Right cardiac atrium (tissue), 5 donors: Measurements from ENCODE around the gene CAPN11. TPM values are rescaled to one million over a fixed set of nuclear protein-coding genes. Genes with fewer than 3 reads are reported as not detected.

ENCODE experiments used
- ATAC-seq, 2 donors: fragments of 200-7000 bp; cut with Tn5 transposase; one replicate each; pipeline versions ENCODE4 v1.8.0 to v1.9.1; 2020; ENCODE audit warnings: moderate library complexity in 2 of 2, mild to moderate bottlenecking in 1 of 2
- DNase-seq, 3 donors: peaks; one replicate each; pipeline ENCODE4 v3.0.0-alpha.2; 2020
- H3K27ac ChIP-seq: one replicate; pipeline ENCODE4 v1.5.1; 2013; ENCODE audit warnings: mild to moderate bottlenecking, low read length, control low read depth, moderate library complexity
- H3K27me3 ChIP-seq: one replicate; pipeline ENCODE4 v1.6.1; 2013; ENCODE audit not compliant: control insufficient read depth, insufficient read depth
- H3K4me1 ChIP-seq: one replicate; pipeline ENCODE4 v1.6.1; 2013; ENCODE audit warnings: low read length; ENCODE audit not compliant: control insufficient read depth, insufficient read depth
- H3K4me3 ChIP-seq: one replicate; pipeline ENCODE4 v1.5.1; 2013; ENCODE audit warnings: low read length, control low read depth
- H3K9me3 ChIP-seq: one replicate; pipeline ENCODE4 v1.6.1; 2013; ENCODE audit warnings: low read length; ENCODE audit not compliant: control insufficient read depth
- WGBS: extraction: QIAGEN DNeasy Blood & Tissue Kit; methylation state at CpG from one replicate; pipeline ENCODE4 v1.1.7; 2013; 5-methylcytosine and 5-hydroxymethylcytosine counted together
- intact Hi-C, 4 donors: fragments of 100-400 bp; cut with DNase I; formaldehyde crosslinking; loops; one replicate each; pipeline versions ENCODE4 v1.11.0 to v1.14.0; 2022 to 2023
- long read RNA-seq, 4 donors: library from polyadenylated mRNA; unstranded; transcript quantifications; one replicate each; pipeline ENCODE4 v2.0.0, GENCODE V29; 2020 to 2021
- polyA plus RNA-seq: library from polyadenylated mRNA; stranded (reverse); fragments of 200-250 nt; gene quantifications from one replicate; pipeline ENCODE4 v1.2.3, GENCODE V29; 2013
- total RNA-seq, 4 donors: library from RNA; stranded (reverse); fragmentation: NEBNext Ultra II Directional; extraction: Animal tissue kit (Norgen Biotek cat#: 25700); gene quantifications; one replicate each; pipeline ENCODE4 v1.2.1, GENCODE V29; 2021
- donor health status: healthy with polysubstance abuse.
- donor health status: DM: no; HTN: yes; CAD: no.
- donor health status: DM: no; HTN: no; CAD: no.
- donor health status: DM: no; HTN: yes; CAD: no; lungs with severe emphysema.
- donor health status: DM: yes; HTN: yes; CAD: no.

The CAPN11 gene
- under 1 TPM in 1 of 4 donors, not detected in 3; 0.38 TPM for total RNA-seq
- 0.27 TPM for polyA plus RNA-seq
- long read RNA-seq, donor 1, result 0 reads
- long read RNA-seq, donor 2, result 0 reads
- long read RNA-seq, donor 3, partial matches to known transcripts, result 0 of 1 reads
- long read RNA-seq, donor 3, other reads (novel, unspliced or antisense), result 1 of 1 reads
- long read RNA-seq, donor 4, result 0 reads

DNA sequence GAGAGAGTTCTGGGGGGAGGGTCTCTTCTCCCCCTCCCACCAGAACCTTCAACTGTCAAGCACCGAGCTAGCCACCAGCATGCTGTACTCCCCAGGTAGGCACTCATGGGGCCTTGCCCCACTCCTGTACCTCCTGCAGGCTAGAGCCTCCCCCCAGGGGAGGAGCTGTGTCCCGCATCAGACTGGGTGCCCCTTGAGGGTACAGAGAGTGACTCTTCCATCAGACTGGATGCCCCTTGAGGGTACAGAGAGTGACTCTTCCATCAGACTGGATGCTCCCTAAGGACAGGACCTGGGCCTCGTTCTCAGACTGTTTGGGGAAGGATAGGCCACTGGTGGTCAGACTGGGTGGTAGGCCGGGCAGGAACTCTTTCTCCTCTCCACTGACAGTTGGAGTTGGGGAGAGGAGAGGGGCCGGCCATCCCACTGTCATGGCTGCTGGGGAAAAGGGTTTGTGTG, at the start of gene CAPN11:
Gene CAPN11 (plus strand): TSS at position 51 of the 459 bp plus-strand sequence. CDS start 29 bp downstream, at position 80.
- ATAC-seq, result no peak
- no peaks in the 10 kb centered on the region for H3K9me3 ChIP-seq
- WGBS, result 90% methylated on average over 5 of the region's 5 CpGs

DNA sequence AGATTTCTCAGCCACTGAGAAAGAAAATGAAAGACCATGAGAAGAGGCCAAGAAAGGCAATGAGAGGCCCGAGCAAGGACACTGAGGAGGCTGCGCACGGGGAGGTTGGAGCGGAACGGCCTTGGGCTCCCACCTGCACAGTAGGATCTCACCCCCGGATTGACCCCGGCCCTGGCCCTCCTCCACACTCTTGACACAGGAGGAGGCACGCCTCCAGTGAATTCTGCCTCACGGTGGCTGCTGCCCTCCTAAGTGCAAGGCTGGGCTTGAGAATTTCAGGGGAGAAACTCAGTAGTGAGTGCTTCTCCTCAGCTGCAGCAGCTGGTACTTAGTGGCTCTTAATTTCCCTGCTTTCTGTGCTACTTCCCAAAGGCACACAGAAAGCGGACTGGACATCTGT, 49.4 kb upstream of the CAPN11 start:
- H3K27ac ChIP-seq, result peak overlapping the region; percentile 93
- DNase-seq, result no peak
- H3K4me1 ChIP-seq, result peaks cover 20% of the 10 kb centered on the region
- H3K9me3 ChIP-seq, result no peaks in the 10 kb centered on the region
- H3K4me3 ChIP-seq, result no peak overlapping the region
- no peak for ATAC-seq
- 86% methylated on average over 10 of the region's 10 CpGs for WGBS
- no peaks in the 10 kb centered on the region for H3K27me3 ChIP-seq
- intact Hi-C loops, result no loop called here

More for the DNA sequence above, at the start of gene CAPN11:
- no peak for DNase-seq
- H3K27me3 ChIP-seq, result no peaks in the 10 kb centered on the region
- intact Hi-C loops, result no loop called here
- no peak within 1 kb of the TSS for H3K4me3 ChIP-seq
- H3K4me1 ChIP-seq, result no peaks in the 10 kb centered on the region
- no peak within 1 kb of the TSS for H3K27ac ChIP-seq

DNA sequence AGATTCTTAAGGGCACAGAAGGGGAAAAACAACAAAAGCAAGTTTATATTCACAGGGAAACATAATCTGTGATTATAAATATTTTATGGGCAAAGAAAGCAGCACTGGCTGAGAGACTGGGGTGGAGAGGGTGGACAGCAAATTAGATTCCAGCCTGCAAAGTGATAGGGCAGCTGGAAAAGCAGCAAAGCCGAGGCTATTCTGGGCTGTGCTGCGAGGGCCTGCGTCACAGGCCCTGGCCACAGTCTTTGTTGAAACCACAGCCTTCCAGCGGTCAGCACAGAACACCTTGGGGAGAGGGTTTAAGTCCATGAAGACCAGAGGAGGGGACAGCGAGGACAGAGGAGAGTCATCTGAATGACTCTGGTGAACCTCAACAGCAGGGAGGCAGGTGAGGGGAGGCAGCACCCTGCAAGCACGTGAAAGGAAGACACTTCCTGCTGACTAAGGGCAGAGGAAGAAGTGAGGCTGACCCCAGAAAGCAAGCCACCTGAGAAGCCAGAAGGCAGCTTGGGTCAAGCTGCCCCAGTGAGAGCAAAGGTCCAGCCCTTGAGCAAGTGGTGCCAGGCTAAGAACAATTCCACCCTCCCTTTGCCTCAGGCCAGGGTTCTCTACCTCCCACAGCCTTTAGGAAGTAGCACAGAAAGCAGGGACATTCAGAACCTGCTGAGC, 48.5 kb upstream of the CAPN11 start:
- DNase-seq, result peak in 1 of 3 donors; percentile 64
- H3K4me3 ChIP-seq, result no peak overlapping the region
- WGBS, result 78% methylated on average over 6 of the region's 6 CpGs
- H3K9me3 ChIP-seq, result no peaks in the 10 kb centered on the region
- intact Hi-C loops, result no loop called here
- H3K27me3 ChIP-seq, result no peaks in the 10 kb centered on the region
- ATAC-seq, result peak; percentile 73
- H3K27ac ChIP-seq, result peak overlapping the region; percentile 93
- H3K4me1 ChIP-seq, result peaks cover 14% of the 10 kb centered on the region

DNA sequence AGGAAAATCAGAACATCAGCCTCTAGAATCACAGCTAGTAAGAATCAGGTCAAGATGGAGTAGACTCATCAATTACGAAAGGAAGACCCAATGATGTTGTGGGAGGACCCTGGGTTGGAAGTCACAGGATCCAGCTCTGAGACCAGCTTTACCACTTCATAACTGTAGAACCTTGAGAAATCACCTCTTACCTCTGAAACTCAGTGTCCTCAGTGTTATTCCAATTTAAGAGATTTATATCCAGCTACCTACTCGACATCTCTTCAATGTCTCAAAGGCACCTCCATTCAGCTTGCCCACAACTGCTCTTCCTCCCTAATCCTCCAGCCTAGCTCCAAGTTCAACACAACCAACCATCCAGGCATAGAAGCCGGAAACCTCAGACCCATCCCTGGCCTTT, 47.7 kb upstream of the CAPN11 start:
- H3K4me3 ChIP-seq, result no peak overlapping the region

DNA sequence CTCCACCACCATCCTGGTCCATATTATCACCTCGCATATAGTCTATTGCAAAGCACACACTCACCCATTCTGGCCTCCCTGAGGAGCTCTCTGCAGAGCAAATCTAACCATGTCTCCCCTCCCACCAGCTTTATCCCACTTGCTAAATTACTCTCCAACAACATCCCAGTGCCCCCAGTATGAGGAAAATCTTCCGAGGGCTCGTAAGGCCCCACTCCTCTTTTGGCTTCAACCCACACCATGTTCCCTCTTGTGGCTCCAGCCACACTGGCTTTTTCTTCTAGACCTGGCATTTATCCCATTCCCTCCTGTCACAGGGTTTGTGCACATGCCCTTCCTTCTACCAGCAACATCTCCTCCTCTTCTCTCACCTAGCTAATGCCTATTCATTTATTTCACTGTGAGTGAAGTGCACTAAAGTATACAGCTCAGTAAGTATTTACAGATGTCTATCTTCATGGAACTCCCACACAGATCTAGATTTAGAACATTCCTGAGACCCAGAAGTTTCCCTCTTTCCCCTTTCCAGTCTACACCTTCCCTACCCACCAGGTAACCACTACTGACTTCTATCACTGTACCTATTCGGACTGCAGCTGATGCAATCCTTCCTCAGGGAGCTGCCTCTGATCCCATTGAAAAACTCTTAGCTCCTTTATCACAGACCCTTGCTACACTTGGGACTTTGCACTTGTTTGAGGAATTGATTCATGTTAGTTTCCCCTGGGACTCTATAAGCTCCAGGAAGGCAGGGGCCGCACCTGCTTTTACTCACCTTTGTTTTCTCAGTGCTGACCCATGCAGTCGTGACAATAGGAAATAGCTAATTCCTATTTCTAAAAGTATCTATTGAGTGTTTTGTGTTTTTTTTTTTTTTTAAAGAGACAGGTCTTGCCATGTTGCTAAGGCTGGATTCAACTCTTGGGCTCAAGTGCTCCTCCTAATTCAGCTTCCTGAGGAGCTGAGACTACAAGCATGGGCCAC, 46.9 kb upstream of the CAPN11 start:
- Histone ChIP-seq H3K4me3 (no peak overlapping the region), H3K9me3 (no peaks in the 10 kb centered on the region), H3K27ac (no peak overlapping the region), H3K4me1 (peaks cover 6% of the 10 kb centered on the region), H3K27me3 (no peaks in the 10 kb centered on the region)
- DNase-seq, result no peak
- no peak for ATAC-seq
- 69% methylated on average over 6 of the region's 6 CpGs for WGBS
- intact Hi-C loops, result no loop called here

More for the DNA sequence above, 47.7 kb upstream of the CAPN11 start:
- H3K9me3 ChIP-seq, result no peaks in the 10 kb centered on the region
- intact Hi-C loops, result no loop called here
- no peak for DNase-seq
- WGBS, result 94% methylated on average over 3 of the region's 3 CpGs
- peaks cover 9% of the 10 kb centered on the region for H3K4me1 ChIP-seq
- no peak overlapping the region for H3K27ac ChIP-seq
- no peaks in the 10 kb centered on the region for H3K27me3 ChIP-seq
- no peak for ATAC-seq

DNA sequence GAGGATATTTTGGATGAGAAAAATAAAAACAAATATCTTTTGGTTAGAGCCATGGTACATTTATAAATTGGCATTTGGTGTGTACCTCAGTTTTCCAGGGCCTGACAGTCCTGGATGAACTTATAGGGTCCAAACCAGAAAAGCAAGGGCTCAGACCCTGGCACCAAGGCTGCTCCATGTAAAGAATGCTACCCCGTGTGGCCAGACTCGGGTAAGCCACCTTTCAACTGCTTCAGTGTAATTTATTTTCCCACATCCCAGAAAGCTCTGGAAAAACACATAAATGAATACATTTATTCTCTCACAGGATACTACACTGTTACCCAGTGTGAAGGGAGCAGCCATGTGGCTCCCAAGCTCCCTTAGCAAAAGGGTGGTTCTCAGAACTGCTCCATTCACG, 45.2 kb upstream of the CAPN11 start:
- Histone ChIP-seq H3K4me3 (no peak overlapping the region), H3K9me3 (no peaks in the 10 kb centered on the region), H3K27me3 (no peaks in the 10 kb centered on the region), H3K27ac (no peak overlapping the region), H3K4me1 (peaks cover 4% of the 10 kb centered on the region)
- ATAC-seq, result no peak
- DNase-seq, result no peak
- 56% methylated on average over 3 of the region's 3 CpGs for WGBS
- intact Hi-C loops, result no loop called here

DNA sequence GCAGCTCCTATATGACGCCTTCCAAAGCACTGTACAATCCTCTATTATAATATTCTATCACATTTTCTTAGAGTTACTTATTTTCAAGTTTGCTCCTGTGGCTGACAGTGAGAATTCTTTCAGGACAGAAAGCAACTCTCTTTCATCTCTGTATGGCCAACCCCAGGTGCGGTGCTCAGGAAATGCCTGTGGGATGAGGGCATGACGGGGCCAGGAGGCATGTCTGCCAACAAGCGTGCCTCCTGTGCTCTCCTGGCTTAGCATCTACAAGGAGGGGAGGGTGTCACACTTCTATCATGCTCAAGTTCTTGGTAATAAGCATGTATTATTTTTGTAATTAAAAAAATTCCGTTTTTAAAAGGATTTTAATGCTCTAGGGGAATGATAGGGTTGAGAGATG, 42.8 kb upstream of the CAPN11 start:
- ATAC-seq, result no peak
- Histone ChIP-seq H3K4me3 (no peak overlapping the region), H3K4me1 (peaks cover 6% of the 10 kb centered on the region)

DNA sequence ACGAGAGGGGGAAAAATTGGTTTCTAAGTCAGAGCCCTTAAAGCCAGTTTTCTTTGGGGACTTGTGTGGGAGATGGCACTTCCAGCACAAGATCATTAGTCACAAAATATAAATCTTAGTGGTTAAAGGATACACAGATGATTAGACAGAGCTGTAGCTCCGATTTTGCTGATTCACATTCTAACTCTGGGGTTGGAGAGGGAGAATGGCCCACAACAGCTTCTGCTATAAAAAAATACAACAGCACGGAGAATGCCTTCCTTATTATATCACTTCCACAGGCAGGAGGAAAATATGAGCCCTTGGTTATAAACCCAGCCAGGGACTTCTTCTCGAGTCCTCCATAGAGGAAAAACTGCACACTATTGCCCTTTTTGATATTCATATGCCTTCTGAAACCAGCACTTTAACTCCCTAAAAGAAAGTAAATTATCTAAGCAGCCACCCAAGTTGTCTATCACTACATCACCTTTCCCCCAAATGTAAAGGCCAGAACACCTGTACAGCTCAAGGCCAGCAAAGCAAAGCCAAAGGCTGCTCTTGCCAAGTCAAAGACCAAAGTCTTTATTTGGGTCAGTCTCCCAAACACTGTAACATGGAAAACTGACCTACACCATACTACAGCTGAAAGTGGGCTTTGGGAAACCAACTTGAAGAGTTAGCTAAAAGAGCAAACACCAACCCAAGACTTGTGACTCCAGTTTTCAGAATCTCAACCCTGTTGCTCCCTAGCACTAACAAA, 41.8 kb upstream of the CAPN11 start:
- no peak for DNase-seq
- Histone ChIP-seq H3K9me3 (no peaks in the 10 kb centered on the region), H3K27me3 (no peaks in the 10 kb centered on the region), H3K4me1 (peaks cover 8% of the 10 kb centered on the region), H3K27ac (no peak overlapping the region), H3K4me3 (no peak overlapping the region)
- no peak for ATAC-seq
- 36% methylated on average over 4 of the region's 4 CpGs for WGBS
- intact Hi-C loops, result no loop called here

More for the DNA sequence above, 42.8 kb upstream of the CAPN11 start:
- H3K9me3 ChIP-seq, result no peaks in the 10 kb centered on the region
- no peaks in the 10 kb centered on the region for H3K27me3 ChIP-seq
- no peak overlapping the region for H3K27ac ChIP-seq
- intact Hi-C loops, result no loop called here
- no peak for DNase-seq
- WGBS, result 70% methylated on average over 5 of the region's 5 CpGs

DNA sequence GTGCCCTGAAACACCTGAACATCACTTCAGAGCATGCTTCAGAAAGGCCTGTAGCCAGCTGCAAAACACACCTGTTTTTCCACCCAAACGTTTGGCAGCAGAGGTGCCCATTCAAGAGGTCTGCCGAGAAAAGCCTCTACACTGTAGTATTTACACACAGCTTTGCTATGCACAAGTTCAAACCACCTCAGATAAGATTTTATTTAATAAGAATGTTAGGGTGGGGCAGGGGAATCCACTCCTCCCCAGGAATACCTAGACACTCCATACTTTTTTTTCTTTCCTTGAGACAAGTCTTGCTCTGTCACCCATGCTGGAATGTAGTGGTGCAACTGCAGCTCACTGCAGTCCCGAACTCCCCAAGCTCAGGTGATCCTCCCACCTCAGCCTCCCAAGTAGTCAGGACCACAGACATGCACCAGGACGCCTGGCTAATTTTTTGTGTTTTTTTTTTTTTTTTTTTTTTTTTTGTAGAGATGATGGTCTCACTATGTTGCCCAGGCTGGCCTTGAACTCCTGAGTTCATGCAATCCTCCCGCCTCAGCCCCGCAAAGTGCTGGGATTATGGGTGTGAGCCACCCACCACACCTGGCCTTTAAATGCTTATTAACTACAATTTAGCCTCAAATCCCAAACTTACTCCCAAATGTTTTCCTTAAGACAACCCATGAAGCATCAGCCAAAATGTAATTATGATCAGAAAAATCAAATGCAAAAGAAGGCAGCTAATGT, 41.1 kb upstream of the CAPN11 start:
- DNase-seq (no peak), ATAC-seq (no peak)

DNA sequence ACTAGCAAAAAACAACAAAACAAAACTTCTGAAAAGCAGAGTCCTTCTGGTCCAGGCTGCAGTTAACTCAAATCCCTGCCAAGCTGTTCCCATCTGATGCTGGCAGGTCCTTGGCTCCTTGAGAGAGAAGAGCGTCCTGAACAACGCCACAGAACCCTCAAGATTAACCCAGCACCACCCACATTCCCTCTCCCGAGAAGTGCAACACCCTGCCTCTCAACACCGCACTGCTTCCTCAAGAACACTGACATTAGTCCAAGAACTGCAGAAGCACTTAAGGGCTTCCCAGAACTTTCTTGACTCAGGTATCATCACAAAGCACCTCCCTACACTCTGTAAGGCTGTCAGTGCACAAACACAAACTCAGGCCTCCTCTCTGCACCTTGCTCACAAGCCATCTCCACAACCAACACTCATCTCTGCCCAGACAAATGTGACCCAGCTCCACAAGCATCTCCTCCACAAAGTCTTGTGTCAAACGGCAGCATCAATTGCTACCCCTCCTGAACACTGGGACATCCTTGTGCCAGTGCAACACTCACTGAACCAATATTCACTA, 38.8 kb upstream of the CAPN11 start:
- Histone ChIP-seq H3K4me3 (no peak overlapping the region), H3K27ac (no peak overlapping the region), H3K4me1 (peaks cover 16% of the 10 kb centered on the region), H3K27me3 (no peaks in the 10 kb centered on the region), H3K9me3 (no peaks in the 10 kb centered on the region)
- DNase-seq (no peak), ATAC-seq (peak in 1 of 2 donors; percentile 49)
- intact Hi-C loops, result no loop called here
- WGBS, result 37% methylated on average over 5 of the region's 5 CpGs

More for the DNA sequence above, 41.1 kb upstream of the CAPN11 start:
- Histone ChIP-seq H3K27ac (no peak overlapping the region), H3K9me3 (no peaks in the 10 kb centered on the region), H3K27me3 (no peaks in the 10 kb centered on the region), H3K4me1 (peaks cover 8% of the 10 kb centered on the region), H3K4me3 (no peak overlapping the region)
- 83% methylated on average over 6 of the region's 6 CpGs for WGBS
- intact Hi-C loops, result no loop called here
